SK-N-SH (cell line): Measurements from ENCODE around the gene HBG1. TPM values are rescaled to one million over a fixed set of nuclear protein-coding genes. Genes with fewer than 3 reads are reported as not detected.

Experiments
- CTCF ChIA-PET: fragments of 300-600, 350-600 bp; formaldehyde crosslinking; extraction: SDS; loops from one replicate; lab custom pipeline; 2021; lab: Yijun Ruan, JAX
- POLR2A ChIA-PET: fragments of 350-600 bp; sonication (Branson Sonifier 250); formaldehyde crosslinking; extraction: SDS; loops from one replicate; lab custom pipeline; 2020; ENCODE audit warnings: antibody characterized with exemption, inconsistent platforms; lab: Yijun Ruan, JAX
- DNase-seq: peaks from one replicate; pipeline ENCODE4 v3.0.0; 2012
- H2AFZ ChIP-seq: fragments of 200-600 bp; sonication (generic); 2 replicates; pipeline ENCODE4 v1.8.1; 2016; ENCODE audit warnings: antibody characterized with exemption, mild to moderate bottlenecking, low read depth
- H3F3A ChIP-seq: fragments of 200-600 bp; sonication (generic); replicated peaks from 2 replicates; pipeline ENCODE3; 2016; ENCODE audit warnings: antibody characterized with exemption, mild to moderate bottlenecking; ENCODE audit not compliant: insufficient read depth
- H3K27ac ChIP-seq, 2 experiments: fragments of 200-500 bp in 1 of 2; fragments of 200-600 bp in 1 of 2; sonication (Bioruptor generic) in 1 of 2; sonication (generic), shearing (Covaris generic) in 1 of 2; 2 replicates each; pipeline versions ENCODE4 v1.5.1 to v1.6.1; 2014 to 2016; ENCODE audit warnings: low read depth in 2 of 2, inconsistent platforms in 1 of 2, low read length in 1 of 2, mild to moderate bottlenecking in 1 of 2, mixed read lengths in 1 of 2
- H3K27me3 ChIP-seq: fragments of 200-600 bp; sonication (generic), shearing (Covaris generic); 2 replicates; pipeline ENCODE4 v1.6.1; 2016; ENCODE audit warnings: mixed run types; ENCODE audit not compliant: insufficient read depth
- H3K36me3 ChIP-seq, 2 experiments: fragments of 200-500 bp in 1 of 2; fragments of 200-600 bp in 1 of 2; sonication (Bioruptor generic) in 1 of 2; sonication (generic) in 1 of 2; replicated peaks in 1 of 2; 2 replicates each; pipeline versions ENCODE3 to v1.5.1; 2014 to 2016; ENCODE audit warnings: low read length in 1 of 2, mild to moderate bottlenecking in 1 of 2; ENCODE audit not compliant: insufficient read depth in 2 of 2, control insufficient read depth in 1 of 2
- H3K4me1 ChIP-seq, 2 experiments: fragments of 200-500 bp in 1 of 2; fragments of 200-600 bp in 1 of 2; sonication (Bioruptor generic) in 1 of 2; sonication (generic), shearing (Covaris generic) in 1 of 2; 2 replicates each; pipeline versions ENCODE4 v1.5.1 to v1.6.1; 2014 to 2016; ENCODE audit warnings: low read depth in 1 of 2, low read length in 1 of 2, mixed run types in 1 of 2; ENCODE audit not compliant: insufficient read depth in 2 of 2, control insufficient read depth in 1 of 2
- H3K4me2 ChIP-seq: fragments of 200-600 bp; sonication (generic), shearing (Covaris generic); 2 replicates; pipeline ENCODE4 v1.6.1; 2017; ENCODE audit warnings: mixed run types
- H3K4me3 ChIP-seq, 2 experiments: fragments of 200-500 bp in 1 of 2; fragments of 200-600 bp in 1 of 2; sonication (Bioruptor generic) in 1 of 2; sonication (generic), shearing (Covaris generic) in 1 of 2; 2 replicates each; pipeline versions ENCODE4 v1.5.1 to v1.8.1; 2014 to 2016; ENCODE audit warnings: low read depth in 2 of 2, inconsistent platforms in 1 of 2, low read length in 1 of 2, mild to moderate bottlenecking in 1 of 2, mixed read lengths in 1 of 2, moderate library complexity in 1 of 2
- H3K79me2 ChIP-seq: fragments of 200-600 bp; sonication (generic); 2 replicates; pipeline ENCODE4 v1.8.1; 2017; ENCODE audit warnings: mild to moderate bottlenecking; ENCODE audit not compliant: insufficient read depth
- H3K9ac ChIP-seq: fragments of 200-600 bp; sonication (generic); 2 replicates; pipeline ENCODE4 v1.6.1; 2017; ENCODE audit warnings: mixed run types
- H3K9me2 ChIP-seq: fragments of 200-600 bp; sonication (generic); 2 replicates; pipeline ENCODE4 v1.6.1; 2017; ENCODE audit warnings: mixed run types
- H3K9me3 ChIP-seq: fragments of 200-600 bp; sonication (generic); 2 replicates; pipeline ENCODE4 v1.6.1; 2017; ENCODE audit warnings: mixed run types, mild to moderate bottlenecking, moderate library complexity
- H4K20me1 ChIP-seq: fragments of 200-600 bp; sonication (generic); 2 replicates; pipeline ENCODE4 v1.6.1; 2017; ENCODE audit warnings: mild to moderate bottlenecking, mixed run types; ENCODE audit not compliant: insufficient read depth
- FOSL2 ChIP-seq: IDR thresholded peaks from 2 replicates; pipeline ENCODE4 v1.4.0; 2012; ENCODE audit warnings: low read depth, mild to moderate bottlenecking, moderate library complexity, borderline replicate concordance
- FOXJ3 ChIP-seq: sonication (generic); formaldehyde crosslinking; IDR thresholded peaks from 2 replicates; pipeline ENCODE4 v1.5.1; 2020; ENCODE audit warnings: mild to moderate bottlenecking, missing genetic modification reagents
- RCOR1 ChIP-seq: fragments of 150-350 bp; IDR thresholded peaks from 2 replicates; pipeline ENCODE4 v1.6.1; 2017; ENCODE audit warnings: antibody characterized with exemption, low read length
- REST ChIP-seq: IDR thresholded peaks from 2 replicates; pipeline ENCODE4 v1.6.1; 2012; ENCODE audit warnings: mild to moderate bottlenecking, low read depth, low read length, moderate library complexity
- TEAD4 ChIP-seq: IDR thresholded peaks from 2 replicates; pipeline ENCODE4 v1.4.0; 2012; ENCODE audit warnings: mild to moderate bottlenecking, borderline replicate concordance; ENCODE audit not compliant: insufficient read depth
- USF2 ChIP-seq: fragments of 150-350 bp; IDR thresholded peaks from 2 replicates; pipeline ENCODE4 v1.6.1; 2017; ENCODE audit warnings: antibody characterized with exemption, low read length, low read depth, borderline replicate concordance
- YY1 ChIP-seq: IDR thresholded peaks from 2 replicates; pipeline ENCODE4 v1.4.0; 2012; ENCODE audit warnings: low read depth, mild to moderate bottlenecking
- ZBTB33 ChIP-seq: IDR thresholded peaks from 2 replicates; pipeline ENCODE4 v1.4.0; 2012; ENCODE audit warnings: low read depth, borderline replicate concordance
- WGBS: methylation state at CpG from one replicate; pipeline ENCODE4 v1.1.6; 2017; ENCODE audit warnings: low lambda C conversion rate; 5-methylcytosine and 5-hydroxymethylcytosine counted together
- polyA plus RNA-seq, 3 experiments: library from polyadenylated mRNA; depleted of rRNA; stranded (reverse); fragments of >200 nt; gene quantifications; 2 replicates each; pipeline ENCODE4 v1.2.3, GENCODE V29; 2012

HBG1 gene
- polyA plus RNA-seq, 1 of the 3 experiments (the other 2 are of a cell fraction), result not detected

GRCh38 chr11:5223686-5224085 lies 26.0 kb downstream of the HBG1 start (continued):
- no peak for TF ChIP-seq REST
- no peak for TF ChIP-seq YY1
- no peak for TF ChIP-seq FOSL2
- TF ChIP-seq RCOR1, result no peak
- no peak for TF ChIP-seq FOXJ3 (CRISPR knock-in tag)
- TF ChIP-seq USF2, result no peak

- CTCF ChIA-PET, result no interaction called here
Observed at GRCh38 chr11:5223146-5223545, 26.5 kb downstream of the HBG1 start.

GRCh38 chr11:5210376-5210885 lies 39.2 kb downstream of the HBG1 start:
- H4K20me1 ChIP-seq, result no peaks in the 10 kb centered on the region
- no peak overlapping the region for H2AFZ ChIP-seq
- no peaks in the 10 kb centered on the region for H3K36me3 ChIP-seq
- H3K4me2 ChIP-seq, result no peak overlapping the region
- no peaks in the 10 kb centered on the region for H3K79me2 ChIP-seq
- no peaks in the 10 kb centered on the region for H3K27me3 ChIP-seq
- H3K9ac ChIP-seq, result no peak overlapping the region
- no peak for DNase-seq
- no peaks in the 10 kb centered on the region for H3K9me3 ChIP-seq
- H3K27ac ChIP-seq, result no peak overlapping the region
- H3K4me1 ChIP-seq, result no peaks in the 10 kb centered on the region
- POLR2A ChIA-PET, result no interaction called here
- TF ChIP-seq ZBTB33, result no peak
- no peak for TF ChIP-seq FOXJ3 (CRISPR knock-in tag)
- no peak for TF ChIP-seq TEAD4
- TF ChIP-seq, all 33 proteins: peak for 0
- CTCF ChIA-PET, result interaction anchor here (0.5 kb wide), 1 partner anchor 57 kb away, joined by 3 read pairs; no protein-coding TSS in a partner anchor
- no peaks in the 10 kb centered on the region for H3F3A ChIP-seq
- no peaks in the 10 kb centered on the region for H3K9me2 ChIP-seq
- H3K4me3 ChIP-seq, result no peak overlapping the region
- WGBS, result 4% methylated on average over 7 of the region's 7 CpGs

More at GRCh38 chr11:5223146-5223545, 26.5 kb downstream of the HBG1 start:
- no peak for DNase-seq
- Histone ChIP-seq H2AFZ (no peak overlapping the region), H4K20me1 (no peaks in the 10 kb centered on the region), H3K27me3 (no peaks in the 10 kb centered on the region), H3K79me2 (no peaks in the 10 kb centered on the region), H3F3A (no peaks in the 10 kb centered on the region), H3K36me3 (no peaks in the 10 kb centered on the region), H3K9me2 (no peaks in the 10 kb centered on the region), H3K9me3 (no peaks in the 10 kb centered on the region), H3K9ac (no peak overlapping the region), H3K4me3 (no peak overlapping the region), H3K27ac (no peak overlapping the region), H3K4me2 (no peak overlapping the region), H3K4me1 (no peaks in the 10 kb centered on the region)
- WGBS, result 14% methylated on average over 6 of the region's 6 CpGs
- POLR2A ChIA-PET, result no interaction called here
- no peak for TF ChIP-seq FOXJ3 (CRISPR knock-in tag)
